ENCODE results near the gene ZNF493. TPM values are rescaled to one million over a fixed set of nuclear protein-coding genes. Genes with fewer than 3 reads are reported as not detected.
A peak's percentile ranks its signal among the peaks of the same experiment; 100 is the strongest.

The ZNF493 gene
- 1.9 and 2.5 TPM in 2 replicates for total RNA-seq (2014; rRNA removed; shearing (Covaris generic))

GRCh38 chr19:21396893-21397572, at the start of gene ZNF493:
Gene ZNF493, plus strand, starts transcription at chr19:21397133. Its CDS starts 105 bp downstream, at chr19:21397238.
- peak; percentile 69 for DNase-seq (ENCODE audit: low spot score)

GRCh38 chr19:21352830-21353229, 44.1 kb upstream of the ZNF493 start:
- DNase-seq (ENCODE audit: low spot score) = no peak

- DNase-seq (ENCODE audit: low spot score) = peak; percentile 76
Measured at GRCh38 chr19:21358768-21359451, 38.0 kb upstream of the ZNF493 start, which contains the start of gene ZNF738. Gene ZNF738, plus strand, starts transcription at chr19:21359000. Its CDS starts 141 bp downstream, at chr19:21359141.

- no peak for DNase-seq (ENCODE audit: low spot score)
Measured at GRCh38 chr19:21362291-21362690, 34.6 kb upstream of the ZNF493 start.

GRCh38 chr19:21383980-21384582, 12.9 kb upstream of the ZNF493 start:
- no peak for DNase-seq (ENCODE audit: low spot score)

GRCh38 chr19:21396121-21396520, 812 bp upstream of the ZNF493 start:
- no peak for DNase-seq (ENCODE audit: low spot score)

GRCh38 chr19:21398851-21399250, 1.9 kb downstream of the ZNF493 start:
- no peak for DNase-seq (ENCODE audit: low spot score)

GRCh38 chr19:21402303-21402985, 5.5 kb downstream of the ZNF493 start:
- no peak for DNase-seq (ENCODE audit: low spot score)

GRCh38 chr19:21410166-21410565, 13.2 kb downstream of the ZNF493 start:
- no peak for DNase-seq (ENCODE audit: low spot score)

GRCh38 chr19:21422244-21422643, 25.3 kb downstream of the ZNF493 start:
- no peak for DNase-seq (ENCODE audit: low spot score)

GRCh38 chr19:21423057-21424041, 26.4 kb downstream of the ZNF493 start:
- DNase-seq (ENCODE audit: low spot score) = no peak

- no peak for DNase-seq (ENCODE audit: low spot score)
Measured at GRCh38 chr19:21430675-21431074, 33.7 kb downstream of the ZNF493 start.

- no peak for DNase-seq (ENCODE audit: low spot score)
Measured at GRCh38 chr19:21432590-21432989, 35.7 kb downstream of the ZNF493 start.

- DNase-seq (ENCODE audit: low spot score) = no peak
Measured at GRCh38 chr19:21434516-21434915, 37.6 kb downstream of the ZNF493 start.

GRCh38 chr19:21434967-21435544, 38.1 kb downstream of the ZNF493 start:
- no peak for DNase-seq (ENCODE audit: low spot score)

- DNase-seq (ENCODE audit: low spot score) = no peak
Measured at GRCh38 chr19:21439201-21439751, 42.3 kb downstream of the ZNF493 start.

GRCh38 chr19:21440321-21440720, 43.4 kb downstream of the ZNF493 start:
- no peak for DNase-seq (ENCODE audit: low spot score)

GRCh38 chr19:21451187-21451586, 54.3 kb downstream of the ZNF493 start:
- DNase-seq (ENCODE audit: low spot score) = no peak

- no peak for DNase-seq (ENCODE audit: low spot score)
Measured at GRCh38 chr19:21454901-21455300, 58.0 kb downstream of the ZNF493 start.

- DNase-seq (ENCODE audit: low spot score) = no peak
Measured at GRCh38 chr19:21460686-21461085, 63.8 kb downstream of the ZNF493 start.
